A673 (cell line): ENCODE measurements around the gene CHI3L2. TPM values are rescaled to one million over a fixed set of nuclear protein-coding genes. Genes with fewer than 3 reads are reported as not detected.

Experiments
- BruUV-seq: library from RNA; stranded (reverse); fragments of 400-500 nt; replicated peaks from 2 replicates; lab custom pipeline; 2021; lab: Mats Ljungman, UMichigan
- CTCF ChIA-PET: fragments of 300-600 bp; sonication (Branson Sonifier 250); formaldehyde crosslinking; loops from one replicate; lab custom pipeline; 2022; ENCODE audit warnings: antibody characterized with exemption; lab: Charles Lee
- POLR2A ChIA-PET: fragments of 300-600 bp; sonication (Branson Sonifier 250); formaldehyde crosslinking; loops from one replicate; lab custom pipeline; 2022; ENCODE audit warnings: antibody characterized with exemption; ENCODE audit not compliant: low non-redundant PET; lab: Charles Lee
- DNase-seq: peaks from one replicate; pipeline ENCODE4 v3.0.0-alpha.2; 2015; ENCODE audit warnings: low spot score
- H3K27ac ChIP-seq: fragments of 200-600 bp; sonication (generic); 2 replicates; pipeline ENCODE4 v1.5.1; 2016; ENCODE audit warnings: mixed run types, low read depth, mild to moderate bottlenecking, mixed read lengths, antibody characterized with exemption, low read length; ENCODE audit not compliant: poor library complexity, severe bottlenecking
- H3K27me3 ChIP-seq: fragments of 200-600 bp; sonication (generic); replicated peaks from 2 replicates; pipeline ENCODE4 v1.6.1; 2017; ENCODE audit warnings: mixed run types, low read depth, mild to moderate bottlenecking, mixed read lengths, antibody characterized with exemption, low read length; ENCODE audit not compliant: insufficient read depth, poor library complexity
- H3K36me3 ChIP-seq: fragments of 200-600 bp; sonication (generic); 2 replicates; pipeline ENCODE4 v1.6.1; 2016; ENCODE audit warnings: mixed run types, mild to moderate bottlenecking, mixed read lengths, antibody characterized with exemption, low read length; ENCODE audit not compliant: insufficient read depth, poor library complexity, severe bottlenecking
- H3K4me1 ChIP-seq: fragments of 200-600 bp; sonication (generic); 2 replicates; pipeline ENCODE4 v1.6.1; 2017; ENCODE audit warnings: mixed run types, mild to moderate bottlenecking, mixed read lengths, antibody characterized with exemption, low read length; ENCODE audit not compliant: insufficient read depth, poor library complexity, severe bottlenecking
- H3K4me3 ChIP-seq: fragments of 200-600 bp; sonication (generic); 2 replicates; pipeline ENCODE4 v1.5.1; 2016; ENCODE audit warnings: low read depth, mixed run types, mild to moderate bottlenecking, mixed read lengths, low read length; ENCODE audit not compliant: poor library complexity, severe bottlenecking
- H3K9me3 ChIP-seq: fragments of 200-600 bp; sonication (generic); 2 replicates; pipeline ENCODE4 v1.6.1; 2016; ENCODE audit warnings: mixed run types, low read depth, mild to moderate bottlenecking, mixed read lengths, antibody characterized with exemption, low read length; ENCODE audit not compliant: poor library complexity, severe bottlenecking
- CTCF ChIP-seq: fragments of 300-800, 200-600 bp; sonication (generic); conservative IDR thresholded peaks from 2 replicates; pipeline ENCODE4 v1.5.1; 2017; ENCODE audit warnings: low read depth, mild to moderate bottlenecking, antibody characterized with exemption, low read length, moderate library complexity, mixed read lengths
- EZH2 ChIP-seq: fragments of 200-600 bp; sonication (generic); IDR thresholded peaks from 2 replicates; pipeline ENCODE4 v1.6.1; 2017; ENCODE audit warnings: borderline replicate concordance, low read depth, mild to moderate bottlenecking, mixed read lengths, antibody characterized with exemption, low read length; ENCODE audit not compliant: poor library complexity, severe bottlenecking
- intact Hi-C: fragments of 100-400 bp; cut with micrococcal nuclease; formaldehyde crosslinking; loops from one replicate; pipeline ENCODE4 v1.10.0; 2022; ENCODE audit not compliant: unreplicated experiment
- total RNA-seq: library from RNA; stranded (reverse); gene quantifications from 2 replicates; pipeline ENCODE4 v1.2.3, GENCODE V29; 2021

The CHI3L2 gene
- total RNA-seq, 1 experiment from 2014 or later = not detected

- POLR2A ChIA-PET = no interaction called here
- intact Hi-C loops = no loop called here
- BruUV-seq = no TSS peak
These were observed 6.3 kb upstream of the CHI3L2 start for GRCh38 chr1:111221276-111221632.

GRCh38 chr1:111221633-111222291, 5.8 kb upstream of the CHI3L2 start:
- no peak overlapping the region for H3K27ac ChIP-seq
- no peak for DNase-seq
- ChIA-PET CTCF (no interaction called here), POLR2A (no interaction called here)
- no peaks in the 10 kb centered on the region for H3K4me1 ChIP-seq
- H3K27me3 ChIP-seq = peaks cover 30% of the 10 kb centered on the region
- no peaks in the 10 kb centered on the region for H3K9me3 ChIP-seq
- no peaks in the 10 kb centered on the region for H3K36me3 ChIP-seq
- TF ChIP-seq EZH2 (no peak), CTCF (no peak)
- no peak overlapping the region for H3K4me3 ChIP-seq
- BruUV-seq = no TSS peak
- intact Hi-C loops = no loop called here

More at GRCh38 chr1:111221276-111221632, 6.3 kb upstream of the CHI3L2 start:
- no peaks in the 10 kb centered on the region for H3K36me3 ChIP-seq
- H3K4me3 ChIP-seq = no peak overlapping the region
- TF ChIP-seq EZH2 (no peak), CTCF (no peak)
- peaks cover 29% of the 10 kb centered on the region for H3K27me3 ChIP-seq
- no peaks in the 10 kb centered on the region for H3K9me3 ChIP-seq
- no peak overlapping the region for H3K27ac ChIP-seq
- DNase-seq = no peak
- CTCF ChIA-PET = interaction anchor here (1.0 kb wide), 1 partner anchor 113 kb away, joined by 3 read pairs; no protein-coding TSS in a partner anchor
- no peaks in the 10 kb centered on the region for H3K4me1 ChIP-seq

GRCh38 chr1:111222308-111223125, 5.0 kb upstream of the CHI3L2 start:
- CTCF ChIA-PET = interaction anchor here (0.6 to 1.8 kb wide), 4 partner anchors 19 to 638 kb away, joined by 6 to 21 read pairs (median 7); no protein-coding TSS in a partner anchor
- H3K27me3 ChIP-seq = peaks cover 30% of the 10 kb centered on the region
- peak; percentile 64 for DNase-seq
- no peak overlapping the region for H3K27ac ChIP-seq
- H3K4me1 ChIP-seq = no peaks in the 10 kb centered on the region
- no TSS peak for BruUV-seq
- H3K4me3 ChIP-seq = no peak overlapping the region
- peak; percentile 93 for TF ChIP-seq CTCF
- no peak for TF ChIP-seq EZH2
- intact Hi-C loops = loop anchor here (1.0 kb wide), 1 partner anchor 177 kb away; no protein-coding TSS in a partner anchor
- H3K36me3 ChIP-seq = no peaks in the 10 kb centered on the region
- no peaks in the 10 kb centered on the region for H3K9me3 ChIP-seq
- POLR2A ChIA-PET = no interaction called here
